ENCODE data around the gene CACNA2D3.

Gene CACNA2D3

GRCh38 chr3:54917862-54918261, 795.5 kb downstream of the CACNA2D3 start:
- DNase-seq (ENCODE audit: low spot score) = no peak

GRCh38 chr3:54918516-54918915, 796.2 kb downstream of the CACNA2D3 start:
- DNase-seq (ENCODE audit: low spot score) = no peak

GRCh38 chr3:54928046-54928770, 805.9 kb downstream of the CACNA2D3 start, which contains the start of gene LRTM1:
LRTM1 (minus strand) TSS chr3:54928059; CDS start chr3:54927911, 148 bp downstream.
- DNase-seq (ENCODE audit: low spot score) = no peak

- no peak for DNase-seq (ENCODE audit: low spot score)
These were observed 808.8 kb downstream of the CACNA2D3 start for GRCh38 chr3:54931182-54931581.

- no peak for DNase-seq (ENCODE audit: low spot score)
These were observed 810.3 kb downstream of the CACNA2D3 start for GRCh38 chr3:54932606-54933005.

GRCh38 chr3:54935869-54936268, 813.5 kb downstream of the CACNA2D3 start:
- DNase-seq (ENCODE audit: low spot score) = no peak

- no peak for DNase-seq (ENCODE audit: low spot score)
These were observed 814.2 kb downstream of the CACNA2D3 start for GRCh38 chr3:54936561-54936960.

GRCh38 chr3:54939557-54940300, 817.4 kb downstream of the CACNA2D3 start:
- DNase-seq (ENCODE audit: low spot score) = no peak

- DNase-seq (ENCODE audit: low spot score) = no peak
These were observed 818.6 kb downstream of the CACNA2D3 start for GRCh38 chr3:54940971-54941370.

GRCh38 chr3:54941690-54942362, 819.5 kb downstream of the CACNA2D3 start:
- DNase-seq (ENCODE audit: low spot score) = no peak

GRCh38 chr3:54949491-54950044, 827.2 kb downstream of the CACNA2D3 start:
- no peak for DNase-seq (ENCODE audit: low spot score)

- DNase-seq (ENCODE audit: low spot score) = no peak
These were observed 828.1 kb downstream of the CACNA2D3 start for GRCh38 chr3:54950391-54951003.

GRCh38 chr3:54951405-54951804, 829.1 kb downstream of the CACNA2D3 start:
- DNase-seq (ENCODE audit: low spot score) = no peak

GRCh38 chr3:54954022-54954421, 831.7 kb downstream of the CACNA2D3 start:
- no peak for DNase-seq (ENCODE audit: low spot score)

- no peak for DNase-seq (ENCODE audit: low spot score)
These were observed 832.2 kb downstream of the CACNA2D3 start for GRCh38 chr3:54954521-54954920.

GRCh38 chr3:54955496-54955895, 833.1 kb downstream of the CACNA2D3 start:
- DNase-seq (ENCODE audit: low spot score) = no peak

- DNase-seq (ENCODE audit: low spot score) = no peak
These were observed 833.6 kb downstream of the CACNA2D3 start for GRCh38 chr3:54955941-54956340.

GRCh38 chr3:54957711-54958110, 835.4 kb downstream of the CACNA2D3 start:
- no peak for DNase-seq (ENCODE audit: low spot score)

- no peak for DNase-seq (ENCODE audit: low spot score)
These were observed 837.7 kb downstream of the CACNA2D3 start for GRCh38 chr3:54960082-54960481.

GRCh38 chr3:54960701-54961100, 838.3 kb downstream of the CACNA2D3 start:
- no peak for DNase-seq (ENCODE audit: low spot score)

- DNase-seq (ENCODE audit: low spot score) = no peak
These were observed 839.8 kb downstream of the CACNA2D3 start for GRCh38 chr3:54962200-54962599.

- DNase-seq (ENCODE audit: low spot score) = no peak
These were observed 841.3 kb downstream of the CACNA2D3 start for GRCh38 chr3:54963641-54964040.

All from CD4-positive, alpha-beta T cell treated with Interleukin-6 at 100 ng/mL for 8 hours (primary cell).